GM12878 (cell line): ENCODE measurements around the gene SRP68. TPM values are rescaled to one million over a fixed set of nuclear protein-coding genes. Genes with fewer than 3 reads are reported as not detected.

Source experiments
- CREM ChIP-seq: IDR thresholded peaks from 2 replicates; pipeline ENCODE4 v1.6.1; 2014; ENCODE audit warnings: antibody characterized with exemption, low read depth
- FOXM1 ChIP-seq: IDR thresholded peaks from 2 replicates; pipeline ENCODE4 v1.6.1; 2012; ENCODE audit warnings: low read depth, mild to moderate bottlenecking, inconsistent platforms, low read length, moderate library complexity
- KDM1A ChIP-seq: fragments of 200-600 bp; sonication (generic); IDR thresholded peaks from 2 replicates; pipeline ENCODE4 v1.6.1; 2016; ENCODE audit warnings: borderline replicate concordance
- KLF5 ChIP-seq: fragments of 450-650 bp; IDR thresholded peaks from 2 replicates; pipeline ENCODE4 v1.6.1; 2014; ENCODE audit warnings: mild to moderate bottlenecking; ENCODE audit not compliant: partially characterized antibody
- LARP7 ChIP-seq: fragments of 450-650 bp; IDR thresholded peaks from 2 replicates; pipeline ENCODE4 v1.6.1; 2017; ENCODE audit warnings: mild to moderate bottlenecking
- SMAD1 ChIP-seq: fragments of 450-650 bp; IDR thresholded peaks from 2 replicates; pipeline ENCODE4 v1.6.1; 2018; ENCODE audit warnings: mild to moderate bottlenecking, low read depth; ENCODE audit not compliant: partially characterized antibody
- SUPT20H ChIP-seq: IDR thresholded peaks from 2 replicates; pipeline ENCODE4 v1.6.1; 2011; ENCODE audit warnings: low read depth, mild to moderate bottlenecking, low read length, moderate library complexity, borderline replicate concordance; ENCODE audit not compliant: control insufficient read depth
- polyA plus RNA-seq, 11 experiments: library from polyadenylated mRNA; depleted of rRNA in 4 of 11; unstranded in 6 of 11; stranded (reverse) in 5 of 11; fragments of >200 nt; fragmentation: Nextera tagmentation in 4 of 11; fragmentation: Illumina TruSeq in 1 of 11; extraction: Ambion mirVana in 4 of 11; extraction: Trizol in 1 of 11; gene quantifications; 1 replicate in 1 of 11; 2 replicates in 10 of 11; pipeline versions ENCODE4 v1.2.1 to v1.2.3, GENCODE V29; 2011 to 2016; ENCODE audit warnings: inconsistent platforms in 2 of 11, missing spikeins in 2 of 11, low read depth in 1 of 11
- total RNA-seq, 4 experiments: library from RNA; depleted of rRNA in 3 of 4; stranded (reverse); fragments of >200 nt in 3 of 4; fragmentation: Illumina TruSeq in 1 of 4; extraction: Trizol in 1 of 4; gene quantifications; 2 replicates each; pipeline versions ENCODE4 v1.2.1 to v1.2.3, GENCODE V29; 2013 to 2021
- TF ChIP-seq, protein P1 (sequence below): fragments of 450-650 bp; IDR thresholded peaks from 2 replicates; pipeline ENCODE4 v1.6.1; 2016; ENCODE audit warnings: mild to moderate bottlenecking
- TF ChIP-seq, protein P2 (sequence below): IDR thresholded peaks from 2 replicates; pipeline ENCODE4 v1.6.1; 2012; ENCODE audit warnings: mild to moderate bottlenecking, low read depth, low read length

The SRP68 gene
- total and polyA plus RNA-seq, 10 of the 15 experiments (the other 5 are each of a cell fraction or from before 2014, with no cell fraction given): 24.7 to 89.7 (median 62.7) TPM

GRCh38 chr17:76027159-76027839 is 45.0 kb downstream of the SRP68 start, which contains the start of gene EVPL (continued):
- TF ChIP-seq KDM1A (no peak), SUPT20H (no peak), FOXM1 (no peak), KLF5 (no peak), SMAD1 (no peak), CREM (no peak), LARP7 (no peak)
- TF ChIP-seq, protein P1, sequence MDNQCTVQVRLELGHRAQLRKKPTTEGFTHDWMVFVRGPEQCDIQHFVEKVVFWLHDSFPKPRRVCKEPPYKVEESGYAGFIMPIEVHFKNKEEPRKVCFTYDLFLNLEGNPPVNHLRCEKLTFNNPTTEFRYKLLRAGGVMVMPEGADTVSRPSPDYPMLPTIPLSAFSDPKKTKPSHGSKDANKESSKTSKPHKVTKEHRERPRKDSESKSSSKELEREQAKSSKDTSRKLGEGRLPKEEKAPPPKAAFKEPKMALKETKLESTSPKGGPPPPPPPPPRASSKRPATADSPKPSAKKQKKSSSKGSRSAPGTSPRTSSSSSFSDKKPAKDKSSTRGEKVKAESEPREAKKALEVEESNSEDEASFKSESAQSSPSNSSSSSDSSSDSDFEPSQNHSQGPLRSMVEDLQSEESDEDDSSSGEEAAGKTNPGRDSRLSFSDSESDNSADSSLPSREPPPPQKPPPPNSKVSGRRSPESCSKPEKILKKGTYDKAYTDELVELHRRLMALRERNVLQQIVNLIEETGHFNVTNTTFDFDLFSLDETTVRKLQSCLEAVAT: no peak
- TF ChIP-seq, protein P2, sequence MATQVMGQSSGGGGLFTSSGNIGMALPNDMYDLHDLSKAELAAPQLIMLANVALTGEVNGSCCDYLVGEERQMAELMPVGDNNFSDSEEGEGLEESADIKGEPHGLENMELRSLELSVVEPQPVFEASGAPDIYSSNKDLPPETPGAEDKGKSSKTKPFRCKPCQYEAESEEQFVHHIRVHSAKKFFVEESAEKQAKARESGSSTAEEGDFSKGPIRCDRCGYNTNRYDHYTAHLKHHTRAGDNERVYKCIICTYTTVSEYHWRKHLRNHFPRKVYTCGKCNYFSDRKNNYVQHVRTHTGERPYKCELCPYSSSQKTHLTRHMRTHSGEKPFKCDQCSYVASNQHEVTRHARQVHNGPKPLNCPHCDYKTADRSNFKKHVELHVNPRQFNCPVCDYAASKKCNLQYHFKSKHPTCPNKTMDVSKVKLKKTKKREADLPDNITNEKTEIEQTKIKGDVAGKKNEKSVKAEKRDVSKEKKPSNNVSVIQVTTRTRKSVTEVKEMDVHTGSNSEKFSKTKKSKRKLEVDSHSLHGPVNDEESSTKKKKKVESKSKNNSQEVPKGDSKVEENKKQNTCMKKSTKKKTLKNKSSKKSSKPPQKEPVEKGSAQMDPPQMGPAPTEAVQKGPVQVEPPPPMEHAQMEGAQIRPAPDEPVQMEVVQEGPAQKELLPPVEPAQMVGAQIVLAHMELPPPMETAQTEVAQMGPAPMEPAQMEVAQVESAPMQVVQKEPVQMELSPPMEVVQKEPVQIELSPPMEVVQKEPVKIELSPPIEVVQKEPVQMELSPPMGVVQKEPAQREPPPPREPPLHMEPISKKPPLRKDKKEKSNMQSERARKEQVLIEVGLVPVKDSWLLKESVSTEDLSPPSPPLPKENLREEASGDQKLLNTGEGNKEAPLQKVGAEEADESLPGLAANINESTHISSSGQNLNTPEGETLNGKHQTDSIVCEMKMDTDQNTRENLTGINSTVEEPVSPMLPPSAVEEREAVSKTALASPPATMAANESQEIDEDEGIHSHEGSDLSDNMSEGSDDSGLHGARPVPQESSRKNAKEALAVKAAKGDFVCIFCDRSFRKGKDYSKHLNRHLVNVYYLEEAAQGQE: no peak
